OCI-LY1 (cell line): ENCODE measurements around the gene GABRA5.

Experiments
- H2AFZ ChIP-seq: fragments of 200-600 bp; sonication (generic), shearing (Covaris generic); 2 replicates; pipeline ENCODE4 v1.6.0; 2014; ENCODE audit warnings: antibody characterized with exemption, mild to moderate bottlenecking, low read length
- H3F3A ChIP-seq: fragments of 200-600 bp; sonication (generic), shearing (Covaris generic); 2 replicates; pipeline ENCODE4 v1.6.0; 2014; ENCODE audit warnings: mild to moderate bottlenecking, antibody characterized with exemption, low read length, moderate library complexity; ENCODE audit not compliant: insufficient read depth
- H3K27ac ChIP-seq: fragments of 200-600 bp; sonication (generic); 2 replicates; pipeline ENCODE4 v1.5.1; 2014; ENCODE audit warnings: low read length, mixed run types, mild to moderate bottlenecking, low read depth; ENCODE audit not compliant: poor library complexity, severe bottlenecking
- H3K27me3 ChIP-seq: fragments of 200-600 bp; sonication (generic); 2 replicates; pipeline ENCODE4 v1.6.0; 2014; ENCODE audit warnings: antibody characterized with exemption, mild to moderate bottlenecking, low read length, moderate library complexity; ENCODE audit not compliant: insufficient read depth
- H3K36me3 ChIP-seq: fragments of 200-600 bp; sonication (generic); 2 replicates; pipeline ENCODE4 v1.6.1; 2014; ENCODE audit warnings: mild to moderate bottlenecking, antibody characterized with exemption, low read length, moderate library complexity, mixed read lengths; ENCODE audit not compliant: insufficient read depth
- H3K4me1 ChIP-seq: fragments of 200-600 bp; sonication (generic); 2 replicates; pipeline ENCODE4 v1.5.1; 2014; ENCODE audit warnings: mild to moderate bottlenecking, low read length, moderate library complexity; ENCODE audit not compliant: insufficient read depth, severe bottlenecking
- H3K4me2 ChIP-seq: fragments of 200-600 bp; sonication (generic), shearing (Covaris generic); 2 replicates; pipeline ENCODE4 v1.6.1; 2014; ENCODE audit warnings: low read length
- H3K4me3 ChIP-seq: fragments of 200-600 bp; sonication (generic); 2 replicates; pipeline ENCODE4 v1.5.1; 2014; ENCODE audit warnings: low read length, low read depth, mild to moderate bottlenecking, mixed read lengths; ENCODE audit not compliant: poor library complexity, severe bottlenecking
- H3K79me2 ChIP-seq: fragments of 200-600 bp; shearing (Covaris generic); 2 replicates; pipeline ENCODE4 v1.6.1; 2016; ENCODE audit warnings: mixed run types, low read length, mixed read lengths; ENCODE audit not compliant: insufficient read depth
- H3K9ac ChIP-seq: fragments of 200-600 bp; sonication (generic), shearing (Covaris generic); 2 replicates; pipeline ENCODE4 v1.6.1; 2014; ENCODE audit warnings: mild to moderate bottlenecking, low read length, mixed read lengths
- H3K9me2 ChIP-seq: fragments of 200-600 bp; sonication (generic), shearing (Covaris generic); 2 replicates; pipeline ENCODE4 v1.6.1; 2014; ENCODE audit warnings: low read depth, mild to moderate bottlenecking, low read length, mixed read lengths
- H3K9me3 ChIP-seq: fragments of 200-600 bp; shearing (Covaris generic); 2 replicates; pipeline ENCODE4 v1.6.1; 2014; ENCODE audit warnings: low read length, mixed read lengths
- H4K20me1 ChIP-seq: fragments of 200-600 bp; sonication (generic), shearing (Covaris generic); 2 replicates; pipeline ENCODE4 v1.6.0; 2016; ENCODE audit warnings: mild to moderate bottlenecking, low read length; ENCODE audit not compliant: insufficient read depth
- CTCF ChIP-seq: fragments of 200-600 bp; sonication (generic), shearing (Covaris generic); IDR thresholded peaks from 2 replicates; pipeline ENCODE4 v1.5.1; 2017; ENCODE audit warnings: mild to moderate bottlenecking, antibody characterized with exemption, low read length, moderate library complexity, mixed read lengths
- EZH2 ChIP-seq: fragments of 200-600 bp; sonication (generic), shearing (Covaris generic); IDR thresholded peaks from 2 replicates; pipeline ENCODE4 v1.8.0; 2017; ENCODE audit warnings: borderline replicate concordance, mixed run types, mild to moderate bottlenecking, antibody characterized with exemption, low read length, moderate library complexity, mixed read lengths

GABRA5 gene

DNA sequence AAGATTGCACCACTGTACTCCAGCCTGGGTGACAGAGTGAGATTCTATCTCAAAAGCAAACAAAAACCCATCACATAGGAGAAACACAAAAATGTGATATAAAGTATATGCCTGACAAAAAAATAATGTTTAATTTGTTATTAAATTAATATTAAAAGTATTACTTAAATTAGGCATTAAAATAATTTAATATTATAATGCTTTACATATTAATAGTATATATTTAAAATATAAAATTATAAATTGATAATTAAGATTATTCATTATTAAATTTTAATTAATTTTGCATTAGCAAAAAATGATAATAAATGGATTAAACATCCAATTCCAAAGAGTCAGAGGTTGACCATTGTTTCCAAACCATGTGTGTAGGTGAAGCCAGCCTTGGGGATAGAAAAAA lies 22.0 kb upstream of the GABRA5 start:
- Histone ChIP-seq H3K36me3 (no peaks in the 10 kb centered on the region), H3K9ac (no peak overlapping the region), H3K4me2 (no peak overlapping the region), H3K79me2 (no peaks in the 10 kb centered on the region), H3K4me3 (no peak overlapping the region), H3F3A (no peaks in the 10 kb centered on the region), H4K20me1 (no peaks in the 10 kb centered on the region), H3K4me1 (no peaks in the 10 kb centered on the region), H3K27ac (no peak overlapping the region), H3K9me2 (no peaks in the 10 kb centered on the region), H3K9me3 (no peaks in the 10 kb centered on the region), H3K27me3 (no peaks in the 10 kb centered on the region), H2AFZ (no peak overlapping the region)
- TF ChIP-seq CTCF (no peak), EZH2 (no peak)

DNA sequence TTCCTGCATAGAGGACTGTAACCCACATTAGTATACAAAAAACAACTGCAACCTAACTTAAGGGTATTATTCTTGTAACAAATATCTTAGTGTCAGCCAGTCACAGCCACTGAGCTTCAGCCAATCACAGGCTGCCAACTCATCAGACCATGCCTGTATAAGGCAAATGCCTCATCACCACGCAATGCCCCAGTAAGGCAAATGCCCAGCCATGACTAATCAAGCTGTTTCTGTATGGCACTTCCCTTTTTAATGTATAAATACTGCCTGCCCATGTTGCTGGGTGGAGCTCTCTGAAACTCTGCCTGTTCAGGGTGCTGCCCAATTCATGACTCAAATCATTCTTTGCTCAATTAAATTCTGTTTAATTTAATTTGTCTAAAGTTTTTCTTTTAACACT lies 18.4 kb upstream of the GABRA5 start:
- Histone ChIP-seq H3K4me2 (no peak overlapping the region), H3K79me2 (no peaks in the 10 kb centered on the region), H3K9ac (no peak overlapping the region), H3F3A (no peaks in the 10 kb centered on the region), H4K20me1 (no peaks in the 10 kb centered on the region), H3K4me1 (no peaks in the 10 kb centered on the region), H3K36me3 (no peaks in the 10 kb centered on the region), H3K4me3 (no peak overlapping the region), H3K27me3 (no peaks in the 10 kb centered on the region), H2AFZ (no peak overlapping the region), H3K9me3 (no peaks in the 10 kb centered on the region), H3K27ac (no peak overlapping the region), H3K9me2 (no peaks in the 10 kb centered on the region)
- no peak for TF ChIP-seq EZH2
- TF ChIP-seq CTCF: no peak

GRCh38 chr15:26850161-26850560 lies 16.7 kb upstream of the GABRA5 start:
- H2AFZ ChIP-seq: no peak overlapping the region
- H3K27me3 ChIP-seq: no peaks in the 10 kb centered on the region
- no peaks in the 10 kb centered on the region for H3F3A ChIP-seq
- H3K79me2 ChIP-seq: no peaks in the 10 kb centered on the region
- H3K4me1 ChIP-seq: no peaks in the 10 kb centered on the region
- no peak overlapping the region for H3K4me2 ChIP-seq
- no peaks in the 10 kb centered on the region for H4K20me1 ChIP-seq
- H3K9me3 ChIP-seq: no peaks in the 10 kb centered on the region
- no peaks in the 10 kb centered on the region for H3K36me3 ChIP-seq
- no peaks in the 10 kb centered on the region for H3K9me2 ChIP-seq
- no peak overlapping the region for H3K4me3 ChIP-seq
- H3K27ac ChIP-seq: no peak overlapping the region
- no peak overlapping the region for H3K9ac ChIP-seq
- TF ChIP-seq EZH2: no peak
- no peak for TF ChIP-seq CTCF
